Tibial nerve (tissue), 4 donors: ENCODE measurements around the gene PARP1. TPM values are rescaled to one million over a fixed set of nuclear protein-coding genes. Genes with fewer than 3 reads are reported as not detected.

Experiments
- DNase-seq, 2 donors: peaks; one replicate each; pipeline ENCODE4 v3.0.0-alpha.2; 2019; ENCODE audit warnings: low spot score in 2 of 2
- H3K27ac ChIP-seq, 4 donors: fragments of 200-600 bp; sonication (generic) in 3 of 4; one replicate each; pipeline ENCODE4 v1.5.1; 2017 to 2019; ENCODE audit warnings: mild to moderate bottlenecking in 1 of 4
- H3K27me3 ChIP-seq, 2 donors: fragments of 200-600 bp; sonication (generic) in 1 of 2; one replicate each; pipeline versions ENCODE4 v1.5.1 to v1.6.0; 2017 to 2019
- H3K36me3 ChIP-seq, 3 donors: fragments of 200-600 bp; sonication (generic); one replicate each; pipeline ENCODE4 v1.5.1; 2018 to 2019
- H3K4me1 ChIP-seq, 4 donors: fragments of 200-600 bp; sonication (generic) in 3 of 4; one replicate each; pipeline ENCODE4 v1.5.1; 2017 to 2019
- H3K4me3 ChIP-seq, 4 donors: fragments of 200-600 bp; sonication (generic) in 3 of 4; one replicate each; pipeline ENCODE4 v1.5.1; 2017 to 2019; ENCODE audit warnings: mild to moderate bottlenecking in 1 of 4, moderate library complexity in 1 of 4
- H3K9me3 ChIP-seq, 4 donors: fragments of 200-600 bp; sonication (generic) in 3 of 4; one replicate each; pipeline ENCODE4 v1.5.1; 2017 to 2019
- EP300 ChIP-seq, 2 donors: sonication (generic); formaldehyde crosslinking; IDR thresholded peaks; one replicate each; pipeline ENCODE4 v1.6.1; 2017; ENCODE audit warnings: antibody characterized with exemption in 2 of 2, mild to moderate bottlenecking in 1 of 2
- POLR2A ChIP-seq, 2 donors: fragments of 450-650 bp; IDR thresholded peaks; one replicate each; pipeline ENCODE4 v1.6.1; 2017; ENCODE audit warnings: antibody characterized with exemption in 2 of 2, mild to moderate bottlenecking in 2 of 2, moderate library complexity in 2 of 2
- WGBS, 2 donors: methylation state at CpG; one replicate each; pipeline ENCODE4 v1.1.5; 2018; 5-methylcytosine and 5-hydroxymethylcytosine counted together
- total RNA-seq, 4 donors: library from RNA; depleted of rRNA; stranded (reverse); fragments of >200 nt; gene quantifications; one replicate each; pipeline ENCODE4 v1.1.0, GENCODE V29; 2016
- TF ChIP-seq, protein P1 (sequence below), 5 experiments: fragments of 200-600 bp in 3 of 5; fragments of 450-650 bp in 2 of 5; sonication (generic) in 3 of 5; IDR thresholded peaks; one replicate each; pipeline ENCODE4 v1.5.1; 2016 to 2019; ENCODE audit warnings: antibody characterized with exemption in 5 of 5, mild to moderate bottlenecking in 3 of 5, moderate library complexity in 2 of 5

Gene PARP1
- total RNA-seq, 4 donors from 2014 or later, result 91.5 to 117 (median 99.5) TPM

- 61 to 64% methylated on average over 2 of the region's 2 CpGs for WGBS, 2 donors
- no peaks in the 10 kb centered on the region for H3K27me3 ChIP-seq
- H3K27ac ChIP-seq, result no peak overlapping the region
- peaks cover 0 to 7% (median 0%) of the 10 kb centered on the region in 4 donors for H3K4me1 ChIP-seq
- H3K9me3 ChIP-seq, result no peaks in the 10 kb centered on the region
- TF ChIP-seq POLR2A (IDR thresholded peaks at IDR 0.05), result no peak
- TF ChIP-seq, protein P1, sequence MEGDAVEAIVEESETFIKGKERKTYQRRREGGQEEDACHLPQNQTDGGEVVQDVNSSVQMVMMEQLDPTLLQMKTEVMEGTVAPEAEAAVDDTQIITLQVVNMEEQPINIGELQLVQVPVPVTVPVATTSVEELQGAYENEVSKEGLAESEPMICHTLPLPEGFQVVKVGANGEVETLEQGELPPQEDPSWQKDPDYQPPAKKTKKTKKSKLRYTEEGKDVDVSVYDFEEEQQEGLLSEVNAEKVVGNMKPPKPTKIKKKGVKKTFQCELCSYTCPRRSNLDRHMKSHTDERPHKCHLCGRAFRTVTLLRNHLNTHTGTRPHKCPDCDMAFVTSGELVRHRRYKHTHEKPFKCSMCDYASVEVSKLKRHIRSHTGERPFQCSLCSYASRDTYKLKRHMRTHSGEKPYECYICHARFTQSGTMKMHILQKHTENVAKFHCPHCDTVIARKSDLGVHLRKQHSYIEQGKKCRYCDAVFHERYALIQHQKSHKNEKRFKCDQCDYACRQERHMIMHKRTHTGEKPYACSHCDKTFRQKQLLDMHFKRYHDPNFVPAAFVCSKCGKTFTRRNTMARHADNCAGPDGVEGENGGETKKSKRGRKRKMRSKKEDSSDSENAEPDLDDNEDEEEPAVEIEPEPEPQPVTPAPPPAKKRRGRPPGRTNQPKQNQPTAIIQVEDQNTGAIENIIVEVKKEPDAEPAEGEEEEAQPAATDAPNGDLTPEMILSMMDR (IDR thresholded peaks at IDR 0.05), result no peak
- TF ChIP-seq EP300 (IDR thresholded peaks at IDR 0.05), result no peak
- H3K4me3 ChIP-seq, result no peak overlapping the region
- no peak for DNase-seq
- H3K36me3 ChIP-seq, result no peaks in the 10 kb centered on the region
Measured at GRCh38 chr1:226332947-226333346, 74.9 kb downstream of the PARP1 start.

DNA sequence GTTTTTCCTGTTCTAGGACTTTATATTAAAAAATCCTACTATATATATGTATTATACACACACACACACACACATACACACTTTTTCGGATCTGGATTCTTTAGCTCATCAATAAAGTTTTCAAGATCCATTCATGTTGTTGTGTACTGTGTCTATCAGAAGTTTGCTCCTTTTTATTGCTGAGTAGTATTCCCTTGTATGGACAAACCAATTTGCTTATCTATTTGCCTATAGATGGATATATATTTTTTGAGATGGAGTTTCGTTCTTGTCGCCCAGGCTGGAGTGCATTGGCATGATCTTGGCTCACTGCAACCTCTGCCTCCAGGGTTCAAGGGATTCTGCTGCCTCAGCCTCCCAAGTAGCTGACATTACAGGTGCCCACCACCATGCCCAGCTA lies 78.7 kb downstream of the PARP1 start:
- H3K36me3 ChIP-seq, result no peaks in the 10 kb centered on the region
- H3K27ac ChIP-seq, result no peak overlapping the region
- H3K4me1 ChIP-seq, result peaks cover 0 to 7% (median 0%) of the 10 kb centered on the region in 4 donors
- TF ChIP-seq, protein P1 (IDR thresholded peaks at IDR 0.05), result no peak
- TF ChIP-seq POLR2A (IDR thresholded peaks at IDR 0.05), result no peak
- no peak for TF ChIP-seq EP300 (IDR thresholded peaks at IDR 0.05)
- no peak for DNase-seq
- no peak overlapping the region for H3K4me3 ChIP-seq
- WGBS, 2 donors, result 92 to 96% methylated on average over 3 of the region's 3 CpGs
- H3K27me3 ChIP-seq, result no peaks in the 10 kb centered on the region
- H3K9me3 ChIP-seq, result no peaks in the 10 kb centered on the region

- Histone ChIP-seq H3K36me3 (no peaks in the 10 kb centered on the region), H3K9me3 (no peaks in the 10 kb centered on the region), H3K4me1 (peaks cover 0 to under 1% (median 0%) of the 10 kb centered on the region in 4 donors), H3K4me3 (no peak overlapping the region), H3K27ac (no peak overlapping the region), H3K27me3 (no peaks in the 10 kb centered on the region)
- WGBS, 2 donors, result 56 to 61% methylated on average over 2 of the region's 2 CpGs
- DNase-seq, result no peak
- TF ChIP-seq, protein P1 (IDR thresholded peaks at IDR 0.05), result no peak
- TF ChIP-seq POLR2A (IDR thresholded peaks at IDR 0.05) (no peak), EP300 (IDR thresholded peaks at IDR 0.05) (no peak)
Measured at GRCh38 chr1:226327761-226328162, 80.1 kb downstream of the PARP1 start.

DNA sequence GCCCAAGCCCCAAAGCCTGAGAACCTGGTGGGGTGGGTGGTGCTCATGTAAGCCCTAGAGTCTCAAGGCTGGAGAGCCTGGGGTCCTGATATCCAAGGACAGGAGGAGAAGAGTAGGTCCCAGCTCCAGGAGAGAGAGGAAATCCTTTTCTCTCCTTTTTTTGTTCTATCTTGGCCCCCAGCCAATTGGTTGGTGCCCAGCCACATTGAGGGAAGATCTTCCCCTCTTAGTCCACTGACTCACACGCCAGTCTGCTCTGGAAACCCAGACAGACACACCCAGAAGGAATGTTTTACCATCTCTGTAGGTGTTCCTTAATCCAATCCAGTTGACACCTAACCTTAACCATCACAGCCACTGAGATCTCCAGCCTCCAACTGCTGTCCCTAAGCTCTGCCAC lies 82.7 kb downstream of the PARP1 start:
- Histone ChIP-seq H3K4me1 (no peaks in the 10 kb centered on the region), H3K4me3 (no peak overlapping the region), H3K27ac (no peak overlapping the region), H3K27me3 (no peaks in the 10 kb centered on the region), H3K9me3 (no peaks in the 10 kb centered on the region), H3K36me3 (no peaks in the 10 kb centered on the region)
- TF ChIP-seq EP300 (IDR thresholded peaks at IDR 0.05), result no peak
- 50% methylated on average over 1 of the region's 1 CpG for WGBS, 2 donors
- no peak for DNase-seq

DNA sequence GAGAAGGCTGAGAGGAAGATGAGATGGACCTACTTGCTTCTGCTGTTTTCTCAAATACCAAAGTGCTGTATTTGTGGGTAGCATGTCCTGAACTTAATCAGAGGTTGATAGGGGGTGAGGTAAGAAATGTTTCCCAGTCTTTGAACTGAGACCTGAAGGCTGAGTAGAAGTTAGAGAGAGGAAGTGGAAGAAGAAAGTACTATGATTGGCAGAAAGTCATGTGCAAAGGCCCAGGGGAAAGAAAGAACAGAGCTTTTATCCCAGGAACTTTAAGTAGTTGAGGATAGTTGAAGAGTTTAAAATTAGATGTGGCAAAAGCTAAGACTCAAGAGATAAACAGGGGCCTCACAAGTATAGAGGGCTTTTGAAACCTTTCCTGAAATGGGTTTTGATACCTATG lies 83.4 kb downstream of the PARP1 start:
- Histone ChIP-seq H3K4me3 (no peak overlapping the region), H3K27ac (no peak overlapping the region), H3K4me1 (no peaks in the 10 kb centered on the region), H3K36me3 (no peaks in the 10 kb centered on the region), H3K9me3 (no peaks in the 10 kb centered on the region), H3K27me3 (no peaks in the 10 kb centered on the region)
- no peak for DNase-seq
- no peak for TF ChIP-seq POLR2A (IDR thresholded peaks at IDR 0.05)
- TF ChIP-seq EP300 (IDR thresholded peaks at IDR 0.05), result no peak
- TF ChIP-seq, protein P1 (IDR thresholded peaks at IDR 0.05), result no peak

DNA sequence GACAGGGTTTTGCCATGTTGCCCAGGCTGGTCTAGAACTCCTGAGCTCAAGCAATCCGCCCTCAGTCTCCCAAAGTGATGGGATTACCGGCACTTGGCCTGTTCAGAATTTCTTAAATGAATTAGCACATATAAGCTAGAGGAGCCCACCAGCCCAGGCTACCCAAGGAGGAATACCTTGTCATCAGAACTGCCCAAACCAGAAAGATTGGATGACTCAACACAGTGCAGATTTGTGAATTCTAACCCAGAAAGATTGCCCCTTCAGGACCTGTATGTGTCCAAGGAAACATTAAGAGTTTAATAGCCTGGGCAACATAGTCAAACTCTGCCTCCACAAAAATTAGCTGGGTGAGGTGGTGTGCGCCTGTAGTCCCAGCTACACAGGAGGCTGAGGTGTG lies 84.9 kb downstream of the PARP1 start:
- no peaks in the 10 kb centered on the region for H3K27me3 ChIP-seq
- TF ChIP-seq POLR2A (IDR thresholded peaks at IDR 0.05), result no peak
- TF ChIP-seq, protein P1 (IDR thresholded peaks at IDR 0.05), result no peak
- no peak for TF ChIP-seq EP300 (IDR thresholded peaks at IDR 0.05)
- no peak overlapping the region for H3K27ac ChIP-seq
- DNase-seq, result no peak
- no peak overlapping the region for H3K4me3 ChIP-seq
- H3K36me3 ChIP-seq, result no peaks in the 10 kb centered on the region
- no peaks in the 10 kb centered on the region for H3K4me1 ChIP-seq
- 85 to 96% methylated on average over 3 of the region's 3 CpGs for WGBS, 2 donors
- H3K9me3 ChIP-seq, result no peaks in the 10 kb centered on the region
